ENCODE measurements around the gene ADORA3. TPM values are rescaled to one million over a fixed set of nuclear protein-coding genes. Genes with fewer than 3 reads are reported as not detected.

ADORA3 gene
- polyA plus RNA-seq, 1 donor (not counting 4 experiments of a cell fraction or from before 2014, with no cell fraction given): not detected

DNA sequence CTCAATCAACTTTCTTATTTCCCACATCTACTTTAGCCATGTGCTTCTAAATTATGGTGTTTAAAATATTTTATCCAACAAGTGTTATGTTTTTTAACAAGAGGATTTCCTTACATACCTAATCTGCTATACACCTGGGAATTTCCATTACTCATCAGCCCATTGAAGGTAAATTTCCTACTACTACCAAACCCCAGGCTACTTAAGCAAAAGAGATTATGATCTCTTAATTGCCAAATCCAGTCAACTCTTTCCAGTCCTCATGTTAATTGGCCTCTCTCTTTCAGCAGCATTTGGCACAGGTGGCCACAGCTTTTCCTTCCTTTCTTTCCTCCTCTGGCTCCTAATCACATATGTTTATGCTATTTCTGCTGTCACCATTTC is 34.7 kb downstream of the ADORA3 start:
- Histone ChIP-seq H2AFZ (ENCODE audit: control insufficient read depth, low read length) (no peak overlapping the region), H3K36me3 (ENCODE audit: control insufficient read depth in 2 of 2, extremely low read depth in 1 of 2, insufficient read depth in 2 of 2, low read length in 2 of 2) (peaks cover 0 to 1% of the 10 kb centered on the region in 2 experiments), H3K79me2 (ENCODE audit: control insufficient read depth, insufficient read depth, low read length) (no peaks in the 10 kb centered on the region), H3K9ac (ENCODE audit: control insufficient read depth, extremely low read depth, insufficient read depth, low read length) (no peak overlapping the region), H3K27me3 (ENCODE audit: control insufficient read depth, extremely low read depth, insufficient read depth, low read length) (no peaks in the 10 kb centered on the region), H3K4me2 (ENCODE audit: control insufficient read depth, extremely low read depth, insufficient read depth, low read depth, low read length) (no peak overlapping the region), H3K27ac (ENCODE audit: control insufficient read depth, insufficient read depth, low read length) (no peak overlapping the region), H4K20me1 (ENCODE audit: control insufficient read depth, extremely low read depth, insufficient read depth, low read length) (no peaks in the 10 kb centered on the region), H3K9me3 (ENCODE audit: control insufficient read depth, low read depth, low read length) (no peaks in the 10 kb centered on the region), H3K9me1 (ENCODE audit: control insufficient read depth, extremely low read depth, insufficient read depth, low read length) (no peaks in the 10 kb centered on the region), H3K4me3 (ENCODE audit: control insufficient read depth in 2 of 3, extremely low read depth in 1 of 3, insufficient read depth in 2 of 3, low read depth in 1 of 3, low read length in 3 of 3) (no peak overlapping the region), H3K4me1 (ENCODE audit: control insufficient read depth, extremely low read depth, insufficient read depth, low read length) (no peaks in the 10 kb centered on the region)
- FAIRE-seq (no peak), DNase-seq (ENCODE audit: low read depth, low spot score) (no peak)
- dilution Hi-C loops (cut with MboI; ENCODE audit: extremely low pct_ligation_motif_present, low sequenced_read_pairs): no loop called here
- no peak for TF ChIP-seq CTCF (optimal IDR thresholded peaks at IDR 0.05 in 1 of 3, IDR thresholded peaks at IDR 0.05 in 1 of 3, conservative IDR thresholded peaks at IDR 0.05 in 1 of 3; ENCODE audit: extremely low read depth in 1 of 3, insufficient read depth in 2 of 3, low read length in 3 of 3)
- TF ChIP-seq EZH2 (IDR thresholded peaks at IDR 0.05; ENCODE audit: low read length): no peak

DNA sequence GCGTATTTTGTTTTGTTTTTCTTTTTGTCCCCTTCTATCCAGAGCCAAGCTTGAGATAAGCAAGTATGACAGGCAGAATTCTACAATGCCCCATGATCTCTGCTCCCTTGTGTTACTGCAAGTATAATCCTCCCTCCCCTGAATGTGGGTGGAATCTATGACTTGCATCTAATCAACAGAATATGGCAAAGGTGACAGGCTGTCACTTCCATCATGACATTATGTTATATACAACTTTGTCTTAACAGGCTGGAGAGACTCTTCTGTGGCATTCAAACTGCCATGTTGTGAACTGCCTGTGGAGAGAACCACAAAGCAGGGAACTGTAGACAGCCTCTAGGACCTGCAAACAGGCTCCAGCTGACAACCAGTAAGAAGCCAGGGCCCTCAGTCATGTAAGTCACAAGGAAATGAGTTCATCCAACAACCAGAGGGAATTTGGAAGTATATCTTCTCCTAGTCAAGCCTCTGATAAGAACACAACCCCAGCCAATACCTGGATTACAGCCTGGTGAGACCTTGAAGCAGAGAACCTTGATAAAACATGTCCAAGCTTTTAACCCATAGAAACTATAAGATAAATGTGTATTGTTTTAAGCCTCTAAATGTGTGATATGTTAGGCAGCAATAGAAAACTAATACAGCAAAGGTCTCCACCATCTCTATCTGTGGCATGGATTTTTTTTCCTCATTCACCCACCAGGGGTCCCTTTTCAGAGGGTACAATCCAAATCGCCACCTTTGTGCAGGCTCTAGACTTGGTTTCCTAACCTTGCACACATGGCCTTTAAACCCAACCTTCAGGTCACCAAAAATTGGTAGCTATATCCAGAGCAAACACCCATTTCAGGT is 35.3 kb downstream of the ADORA3 start:
- Histone ChIP-seq H2AFZ (ENCODE audit: control insufficient read depth, low read length) (no peak overlapping the region), H3K9ac (ENCODE audit: control insufficient read depth, extremely low read depth, insufficient read depth, low read length) (no peak overlapping the region), H3K27me3 (ENCODE audit: control insufficient read depth, extremely low read depth, insufficient read depth, low read length) (no peaks in the 10 kb centered on the region), H3K4me3 (ENCODE audit: control insufficient read depth in 2 of 3, extremely low read depth in 1 of 3, insufficient read depth in 2 of 3, low read depth in 1 of 3, low read length in 3 of 3) (no peak overlapping the region), H3K36me3 (ENCODE audit: control insufficient read depth in 2 of 2, extremely low read depth in 1 of 2, insufficient read depth in 2 of 2, low read length in 2 of 2) (peaks cover 0 to 1% of the 10 kb centered on the region in 2 experiments), H3K4me1 (ENCODE audit: control insufficient read depth, extremely low read depth, insufficient read depth, low read length) (no peaks in the 10 kb centered on the region), H3K27ac (ENCODE audit: control insufficient read depth, insufficient read depth, low read length) (no peak overlapping the region), H3K9me1 (ENCODE audit: control insufficient read depth, extremely low read depth, insufficient read depth, low read length) (no peaks in the 10 kb centered on the region), H3K4me2 (ENCODE audit: control insufficient read depth, extremely low read depth, insufficient read depth, low read depth, low read length) (no peak overlapping the region), H3K79me2 (ENCODE audit: control insufficient read depth, insufficient read depth, low read length) (no peaks in the 10 kb centered on the region), H4K20me1 (ENCODE audit: control insufficient read depth, extremely low read depth, insufficient read depth, low read length) (no peaks in the 10 kb centered on the region), H3K9me3 (ENCODE audit: control insufficient read depth, low read depth, low read length) (no peaks in the 10 kb centered on the region)
- dilution Hi-C loops (cut with MboI; ENCODE audit: extremely low pct_ligation_motif_present, low sequenced_read_pairs): no loop called here
- TF ChIP-seq EZH2 (IDR thresholded peaks at IDR 0.05; ENCODE audit: low read length) (no peak), CTCF (optimal IDR thresholded peaks at IDR 0.05 in 1 of 3, IDR thresholded peaks at IDR 0.05 in 1 of 3, conservative IDR thresholded peaks at IDR 0.05 in 1 of 3; ENCODE audit: extremely low read depth in 1 of 3, insufficient read depth in 2 of 3, low read length in 3 of 3) (no peak)
- FAIRE-seq (no peak), DNase-seq (ENCODE audit: low read depth, low spot score) (no peak)

Measured in keratinocyte (primary cell).